Kidney (tissue), 14 donors: ENCODE data around the gene ATL2. TPM values are rescaled to one million over a fixed set of nuclear protein-coding genes. Genes with fewer than 3 reads are reported as not detected.

ENCODE experiments used
- DNase-seq, 5 donors: peaks; one replicate each; pipeline ENCODE4 v3.0.0-alpha.2; 2013 to 2020
- FAIRE-seq: peaks from 2 replicates; lab custom pipeline; 2012; peaks lifted over from hg19 to GRCh38; lab: Jason Lieb, UNC
- H3K27ac ChIP-seq, 2 donors: one replicate each; pipeline ENCODE4 v1.7.0; 2013; ENCODE audit warnings: low read depth in 2 of 2, low read length in 2 of 2, inconsistent platforms in 1 of 2
- H3K27me3 ChIP-seq: one replicate; pipeline ENCODE4 v1.7.1; 2013; ENCODE audit warnings: low read length, inconsistent platforms; ENCODE audit not compliant: control insufficient read depth, insufficient read depth
- H3K36me3 ChIP-seq, 3 donors: one replicate each; pipeline versions ENCODE4 v1.7.0 to v1.7.1; 2013; ENCODE audit warnings: low read length in 3 of 3, control low read depth in 1 of 3, inconsistent platforms in 1 of 3; ENCODE audit not compliant: insufficient read depth in 3 of 3, control insufficient read depth in 2 of 3
- H3K4me1 ChIP-seq, 3 donors: one replicate each; pipeline versions ENCODE4 v1.7.0 to v1.7.1; 2013; ENCODE audit warnings: low read length in 3 of 3, inconsistent platforms in 1 of 3, low read depth in 1 of 3; ENCODE audit not compliant: control insufficient read depth in 2 of 3, insufficient read depth in 2 of 3
- H3K4me3 ChIP-seq, 3 donors: one replicate each; pipeline versions ENCODE4 v1.7.0 to v1.8.1; 2013; ENCODE audit warnings: low read length in 3 of 3, control low read depth in 1 of 3, inconsistent platforms in 1 of 3
- H3K9ac ChIP-seq, 3 donors: one replicate each; pipeline versions ENCODE4 v1.7.0 to v1.7.1; 2013; ENCODE audit warnings: low read length in 3 of 3, control low read depth in 1 of 3, inconsistent platforms in 1 of 3
- H3K9me3 ChIP-seq, 3 donors: one replicate each; pipeline versions ENCODE4 v1.7.0 to v1.7.1; 2013; ENCODE audit warnings: low read length in 3 of 3, control low read depth in 1 of 3, inconsistent platforms in 1 of 3; ENCODE audit not compliant: control insufficient read depth in 2 of 3, insufficient read depth in 1 of 3
- intact Hi-C: fragments of 100-400 bp; cut with DNase I; formaldehyde crosslinking; loops from one replicate; pipeline ENCODE4 v1.11.1; 2022
- polyA plus RNA-seq: library from polyadenylated mRNA; stranded (reverse); fragments of 350-450 nt; fragmentation: Illumina TruSeq; extraction: RNeasy Lipid Tissue Mini Kit (QIAGEN cat#74804); gene quantifications from one replicate; pipeline ENCODE4 v1.2.3, GENCODE V29; 2014; ENCODE audit warnings: low read depth, low replicate concordance; ENCODE audit not compliant: insufficient read depth
- total RNA-seq: library from RNA; stranded (reverse); fragmentation: NEBNext Ultra II Directional; extraction: Animal tissue kit (Norgen Biotek cat#: 25700); gene quantifications from one replicate; pipeline ENCODE4 v1.2.1, GENCODE V29; 2021
- TF ChIP-seq, protein P1 (sequence below): IDR thresholded peaks from 3 replicates; pipeline ENCODE4 v1.5.1; 2012; ENCODE audit warnings: mild to moderate bottlenecking, moderate library complexity, borderline replicate concordance; ENCODE audit not compliant: insufficient read depth; ENCODE audit errors: extremely low read depth
- donor health status: control.
- donor health status: control.
- donor health status: control.
- donor health status: control.
- donor health status: control.
- donor health status: DM: yes; HTN: yes; CAD: no.
- donor health status: Normal renal cell carcinoma (clear cell type).

ATL2 gene
- total and polyA plus RNA-seq, 2 donors from 2014 or later, result 22.0 to 52.1 TPM

- Histone ChIP-seq H3K4me1 (peaks cover 0 to 6% (median 3%) of the 10 kb centered on the region in 3 donors), H3K9ac (no peak overlapping the region), H3K9me3 (no peaks in the 10 kb centered on the region), H3K36me3 (no peaks in the 10 kb centered on the region), H3K27me3 (no peaks in the 10 kb centered on the region), H3K4me3 (no peak overlapping the region), H3K27ac (no peak overlapping the region)
- DNase-seq, result no peak
- intact Hi-C loops, result no loop called here
- TF ChIP-seq, protein P1, sequence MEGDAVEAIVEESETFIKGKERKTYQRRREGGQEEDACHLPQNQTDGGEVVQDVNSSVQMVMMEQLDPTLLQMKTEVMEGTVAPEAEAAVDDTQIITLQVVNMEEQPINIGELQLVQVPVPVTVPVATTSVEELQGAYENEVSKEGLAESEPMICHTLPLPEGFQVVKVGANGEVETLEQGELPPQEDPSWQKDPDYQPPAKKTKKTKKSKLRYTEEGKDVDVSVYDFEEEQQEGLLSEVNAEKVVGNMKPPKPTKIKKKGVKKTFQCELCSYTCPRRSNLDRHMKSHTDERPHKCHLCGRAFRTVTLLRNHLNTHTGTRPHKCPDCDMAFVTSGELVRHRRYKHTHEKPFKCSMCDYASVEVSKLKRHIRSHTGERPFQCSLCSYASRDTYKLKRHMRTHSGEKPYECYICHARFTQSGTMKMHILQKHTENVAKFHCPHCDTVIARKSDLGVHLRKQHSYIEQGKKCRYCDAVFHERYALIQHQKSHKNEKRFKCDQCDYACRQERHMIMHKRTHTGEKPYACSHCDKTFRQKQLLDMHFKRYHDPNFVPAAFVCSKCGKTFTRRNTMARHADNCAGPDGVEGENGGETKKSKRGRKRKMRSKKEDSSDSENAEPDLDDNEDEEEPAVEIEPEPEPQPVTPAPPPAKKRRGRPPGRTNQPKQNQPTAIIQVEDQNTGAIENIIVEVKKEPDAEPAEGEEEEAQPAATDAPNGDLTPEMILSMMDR, result no peak
- no peak for FAIRE-seq
These were observed 128.4 kb downstream of the ATL2 start for GRCh38 chr2:38248707-38249106.

GRCh38 chr2:38248255-38248654 is 128.8 kb downstream of the ATL2 start:
- H3K4me1 ChIP-seq, result peaks cover 0 to 6% (median 3%) of the 10 kb centered on the region in 3 donors
- H3K9me3 ChIP-seq, result no peaks in the 10 kb centered on the region
- no peak overlapping the region for H3K27ac ChIP-seq
- TF ChIP-seq, protein P1, result no peak
- H3K36me3 ChIP-seq, result no peaks in the 10 kb centered on the region
- no peak overlapping the region for H3K9ac ChIP-seq
- peak in 3 of 5 donors; percentile 52 to 89 (median 84) for DNase-seq
- intact Hi-C loops, result no loop called here
- FAIRE-seq, result no peak
- no peaks in the 10 kb centered on the region for H3K27me3 ChIP-seq
- no peak overlapping the region for H3K4me3 ChIP-seq

DNA sequence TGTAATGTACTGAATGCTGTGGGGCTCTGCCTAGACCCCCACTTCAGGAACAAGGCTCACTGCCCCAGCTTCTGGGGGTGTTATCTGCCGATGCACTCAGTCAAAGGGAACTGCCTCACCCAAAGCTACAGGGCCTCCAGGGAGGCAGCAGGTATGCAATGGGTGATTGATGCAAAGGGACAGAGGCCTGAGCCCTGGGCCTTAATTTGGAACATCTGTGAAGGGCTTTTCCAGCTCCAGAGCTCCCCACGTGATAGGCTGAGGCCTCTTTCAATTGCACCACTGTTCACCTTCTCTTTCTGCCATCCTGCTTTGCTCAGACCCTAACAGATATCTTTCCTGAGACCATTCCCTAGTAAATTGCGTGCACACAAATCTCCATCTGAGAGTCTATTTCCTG is 131.0 kb downstream of the ATL2 start:
- Histone ChIP-seq H3K4me1 (peaks cover 0 to 6% (median 3%) of the 10 kb centered on the region in 3 donors), H3K27me3 (no peaks in the 10 kb centered on the region), H3K9ac (no peak overlapping the region), H3K36me3 (no peaks in the 10 kb centered on the region), H3K4me3 (no peak overlapping the region), H3K9me3 (no peaks in the 10 kb centered on the region), H3K27ac (no peak overlapping the region)
- intact Hi-C loops, result no loop called here
- DNase-seq (no peak), FAIRE-seq (no peak)
- TF ChIP-seq, protein P1, result no peak

GRCh38 chr2:38245114-38245641 is 131.9 kb downstream of the ATL2 start:
- intact Hi-C loops, result no loop called here
- DNase-seq, result peak in 3 of 5 donors; percentile 41 to 72 (median 65)
- H3K4me1 ChIP-seq, result peaks cover 0 to 6% (median 3%) of the 10 kb centered on the region in 3 donors

More at GRCh38 chr2:38245114-38245641, 131.9 kb downstream of the ATL2 start:
- Histone ChIP-seq H3K36me3 (no peaks in the 10 kb centered on the region), H3K27ac (peak overlapping the region in 1 of 2 donors; percentile 48), H3K27me3 (no peaks in the 10 kb centered on the region), H3K9me3 (no peaks in the 10 kb centered on the region), H3K9ac (no peak overlapping the region), H3K4me3 (no peak overlapping the region)
- no peak for FAIRE-seq
- TF ChIP-seq, protein P1, result no peak
